KG1 (cell line): Measurements from ENCODE around the gene KRTAP10-4.
"Not testable (repeated sequence)": the region's sequence is repeated elsewhere in the genome, so short reads cannot be mapped to it uniquely, and the experiment has no call there.

Source experiments
- DNase-seq: peaks from one replicate; lab custom pipeline; 2025; lab: John Stamatoyannopoulos, UW

KRTAP10-4 gene

GRCh38 chr21:44534688-44535087 is 38.8 kb upstream of the KRTAP10-4 start:
- no peak for DNase-seq

GRCh38 chr21:44535963-44536362 is 37.6 kb upstream of the KRTAP10-4 start:
- no peak for DNase-seq

GRCh38 chr21:44537930-44538911 is 35.3 kb upstream of the KRTAP10-4 start:
- DNase-seq = no peak

- no peak for DNase-seq
Observed at GRCh38 chr21:44539046-44539445, 34.5 kb upstream of the KRTAP10-4 start.

GRCh38 chr21:44539991-44540666 is 33.4 kb upstream of the KRTAP10-4 start, which contains the start of gene KRTAP10-1:
Gene KRTAP10-1 (minus strand): TSS chr21:44540195. CDS start chr21:44540150, 45 bp downstream.
- DNase-seq = no peak

- DNase-seq = no peak
Observed at GRCh38 chr21:44540741-44541288, 32.7 kb upstream of the KRTAP10-4 start.

- DNase-seq = no peak
Observed at GRCh38 chr21:44542716-44543115, 30.8 kb upstream of the KRTAP10-4 start.

- DNase-seq = no peak
Observed at GRCh38 chr21:44544566-44544965, 29.0 kb upstream of the KRTAP10-4 start.

GRCh38 chr21:44547656-44548331 is 25.7 kb upstream of the KRTAP10-4 start:
- DNase-seq = no peak

- DNase-seq = no peak
Observed at GRCh38 chr21:44548381-44548780, 25.1 kb upstream of the KRTAP10-4 start.

- DNase-seq = no peak
Observed at GRCh38 chr21:44548922-44549321, 24.6 kb upstream of the KRTAP10-4 start.

- DNase-seq = no peak
Observed at GRCh38 chr21:44549525-44550211, 23.9 kb upstream of the KRTAP10-4 start.

GRCh38 chr21:44550285-44550684 is 23.2 kb upstream of the KRTAP10-4 start:
- DNase-seq = not testable (repeated sequence)

- no peak for DNase-seq
Observed at GRCh38 chr21:44550807-44551206, 22.7 kb upstream of the KRTAP10-4 start.

- DNase-seq = no peak
Observed at GRCh38 chr21:44551340-44551961, 22.1 kb upstream of the KRTAP10-4 start, which contains the start of gene KRTAP10-2. Gene KRTAP10-2 (minus strand): TSS chr21:44551505. CDS start chr21:44551458, 47 bp downstream.

- no peak for DNase-seq
Observed at GRCh38 chr21:44552136-44552535, 21.4 kb upstream of the KRTAP10-4 start.

- DNase-seq = no peak
Observed at GRCh38 chr21:44552681-44553080, 20.8 kb upstream of the KRTAP10-4 start.

GRCh38 chr21:44555200-44555875 is 18.2 kb upstream of the KRTAP10-4 start:
- no peak for DNase-seq

- DNase-seq = no peak
Observed at GRCh38 chr21:44556879-44557278, 16.6 kb upstream of the KRTAP10-4 start.
